HepG2 (cell line): ENCODE measurements around the gene VARS2. TPM values are rescaled to one million over a fixed set of nuclear protein-coding genes. Genes with fewer than 3 reads are reported as not detected.

ENCODE experiments used
- DNMT3B ChIP-seq: conservative IDR thresholded peaks from 2 replicates; pipeline ENCODE4 v1.6.1; 2016; ENCODE audit warnings: missing biosample characterization, control low read depth
- HNF4G ChIP-seq, 2 experiments: sonication (generic) in 1 of 2; formaldehyde crosslinking in 1 of 2; IDR thresholded peaks; 2 replicates each; pipeline versions ENCODE4 v1.4.0 to v1.6.1; 2011 to 2020; ENCODE audit warnings: borderline replicate concordance in 2 of 2, low read depth in 2 of 2, mild to moderate bottlenecking in 2 of 2, low read length in 1 of 2, missing genetic modification reagents in 1 of 2, moderate library complexity in 1 of 2
- KLF11 ChIP-seq: IDR thresholded peaks from 2 replicates; pipeline ENCODE4 v1.6.1; 2016; ENCODE audit warnings: missing compliant biosample characterization
- MAFF ChIP-seq: IDR thresholded peaks from 2 replicates; pipeline ENCODE4 v1.6.1; 2011; ENCODE audit warnings: low read depth, low read length, improper control_type of control experiment
- MAZ ChIP-seq, 2 experiments: sonication (generic) in 1 of 2; formaldehyde crosslinking in 1 of 2; IDR thresholded peaks; 2 replicates each; pipeline versions ENCODE4 v1.5.0 to v1.6.1; 2012 to 2020; ENCODE audit warnings: low read depth in 2 of 2, mild to moderate bottlenecking in 2 of 2, borderline replicate concordance in 1 of 2, improper control_type of control experiment in 1 of 2, low read length in 1 of 2, missing genetic modification reagents in 1 of 2, moderate library complexity in 1 of 2
- MED8 ChIP-seq: sonication (generic); formaldehyde crosslinking; IDR thresholded peaks from 2 replicates; pipeline ENCODE4 v1.8.1; 2023; ENCODE audit warnings: mild to moderate bottlenecking, missing genetic modification reagents; ENCODE audit not compliant: insufficient replicate concordance
- MIXL1 ChIP-seq: IDR thresholded peaks from 2 replicates; pipeline ENCODE4 v1.6.1; 2016
- MTA1 ChIP-seq: sonication (generic); formaldehyde crosslinking; IDR thresholded peaks from 2 replicates; pipeline ENCODE4 v1.4.0; 2020; ENCODE audit warnings: missing genetic modification reagents, mild to moderate bottlenecking, borderline replicate concordance
- SETDB1 ChIP-seq: sonication (generic); formaldehyde crosslinking; IDR thresholded peaks from 2 replicates; pipeline ENCODE4 v1.5.1; 2020; ENCODE audit warnings: missing genetic modification reagents, mild to moderate bottlenecking, borderline replicate concordance
- SMARCC2 ChIP-seq: fragments of 450-650 bp; IDR thresholded peaks from 2 replicates; pipeline ENCODE4 v1.6.1; 2017; ENCODE audit warnings: antibody characterized with exemption, mild to moderate bottlenecking
- SNRNP70 ChIP-seq: fragments of 200-400 bp; formaldehyde crosslinking; IDR thresholded peaks from 2 replicates; pipeline ENCODE4 v1.6.1; 2017; ENCODE audit warnings: mild to moderate bottlenecking, low read depth, low read length, moderate library complexity
- SSRP1 ChIP-seq: IDR thresholded peaks from 2 replicates; pipeline ENCODE4 v1.6.1; 2016; ENCODE audit warnings: control low read depth
- ZBTB1 ChIP-seq: sonication (generic); formaldehyde crosslinking; IDR thresholded peaks from 2 replicates; pipeline ENCODE4 v1.4.0; 2020; ENCODE audit warnings: missing genetic modification reagents, borderline replicate concordance
- ZC3H13 ChIP-seq: sonication (generic); formaldehyde crosslinking; IDR thresholded peaks from 2 replicates; pipeline ENCODE4 v1.8.1; 2023; ENCODE audit warnings: mild to moderate bottlenecking, missing genetic modification reagents, moderate library complexity
- ZNF44 ChIP-seq: sonication (generic); formaldehyde crosslinking; IDR thresholded peaks from 2 replicates; pipeline ENCODE4 v1.5.1; 2020; ENCODE audit warnings: mild to moderate bottlenecking, missing genetic modification reagents
- ZNF496 ChIP-seq: sonication (generic); formaldehyde crosslinking; IDR thresholded peaks from 2 replicates; pipeline ENCODE4 v1.8.1; 2023; ENCODE audit warnings: mild to moderate bottlenecking, moderate library complexity, missing genetic modification reagents; ENCODE audit not compliant: insufficient replicate concordance
- ZNF546 ChIP-seq: sonication (generic); formaldehyde crosslinking; conservative IDR thresholded peaks from 2 replicates; pipeline ENCODE4 v1.8.1; 2023; ENCODE audit warnings: mild to moderate bottlenecking, missing genetic modification reagents
- ZNF614 ChIP-seq: IDR thresholded peaks from 2 replicates; pipeline ENCODE4 v1.6.1; 2018; ENCODE audit warnings: missing biosample characterization, missing genetic modification reagents, inconsistent platforms, borderline replicate concordance
- ZNF720 ChIP-seq: sonication (generic); formaldehyde crosslinking; IDR thresholded peaks from 2 replicates; pipeline ENCODE4 v1.4.0; 2020; ENCODE audit warnings: missing genetic modification reagents
- ZNF761 ChIP-seq: sonication (generic); formaldehyde crosslinking; conservative IDR thresholded peaks from 2 replicates; pipeline ENCODE4 v1.4.0; 2020; ENCODE audit warnings: mild to moderate bottlenecking, missing genetic modification reagents
- ZNF879 ChIP-seq: sonication (generic); formaldehyde crosslinking; IDR thresholded peaks from 2 replicates; pipeline ENCODE4 v1.8.1; 2023; ENCODE audit warnings: missing genetic modification reagents
- polyA plus RNA-seq, 8 experiments: library from polyadenylated mRNA; depleted of rRNA in 3 of 8; stranded (reverse) in 7 of 8; unstranded in 1 of 8; fragments of >200 nt; fragmentation: Illumina TruSeq in 4 of 8; extraction: Trizol in 4 of 8; gene quantifications; 2 replicates each; pipeline versions ENCODE4 v1.2.1 to v1.2.3, GENCODE V29; 2011 to 2016; ENCODE audit warnings: low read depth in 4 of 8, missing spikeins in 1 of 8, mixed read lengths in 1 of 8; ENCODE audit not compliant: insufficient read depth in 1 of 8
- total RNA-seq, 5 experiments: library from RNA; depleted of rRNA; stranded (reverse); fragments of >200 nt; fragmentation: Illumina TruSeq; extraction: Trizol; gene quantifications; 2 replicates each; pipeline ENCODE4 v1.2.3, GENCODE V29; 2016; ENCODE audit warnings: low read depth in 1 of 5
- TF ChIP-seq, protein P1 (sequence below): sonication (generic); formaldehyde crosslinking; IDR thresholded peaks from 2 replicates; pipeline ENCODE4 v1.5.0; 2020; ENCODE audit warnings: missing genetic modification reagents
- TF ChIP-seq, protein P2 (sequence below): sonication (generic); formaldehyde crosslinking; IDR thresholded peaks from 2 replicates; pipeline ENCODE4 v1.4.0; 2020; ENCODE audit warnings: missing genetic modification reagents, mild to moderate bottlenecking, borderline replicate concordance
- TF ChIP-seq, protein P3 (sequence below): sonication (generic); formaldehyde crosslinking; IDR thresholded peaks from 2 replicates; pipeline ENCODE4 v1.5.0; 2020; ENCODE audit warnings: missing genetic modification reagents
- TF ChIP-seq, protein P4 (sequence below): IDR thresholded peaks from 2 replicates; pipeline ENCODE4 v1.6.1; 2018; ENCODE audit warnings: missing genetic modification reagents

The VARS2 gene
- total and polyA plus RNA-seq, 2 of the 13 experiments (the other 11 are each of a cell fraction or from before 2014, with no cell fraction given), result 61.8 to 71.8 TPM

DNA sequence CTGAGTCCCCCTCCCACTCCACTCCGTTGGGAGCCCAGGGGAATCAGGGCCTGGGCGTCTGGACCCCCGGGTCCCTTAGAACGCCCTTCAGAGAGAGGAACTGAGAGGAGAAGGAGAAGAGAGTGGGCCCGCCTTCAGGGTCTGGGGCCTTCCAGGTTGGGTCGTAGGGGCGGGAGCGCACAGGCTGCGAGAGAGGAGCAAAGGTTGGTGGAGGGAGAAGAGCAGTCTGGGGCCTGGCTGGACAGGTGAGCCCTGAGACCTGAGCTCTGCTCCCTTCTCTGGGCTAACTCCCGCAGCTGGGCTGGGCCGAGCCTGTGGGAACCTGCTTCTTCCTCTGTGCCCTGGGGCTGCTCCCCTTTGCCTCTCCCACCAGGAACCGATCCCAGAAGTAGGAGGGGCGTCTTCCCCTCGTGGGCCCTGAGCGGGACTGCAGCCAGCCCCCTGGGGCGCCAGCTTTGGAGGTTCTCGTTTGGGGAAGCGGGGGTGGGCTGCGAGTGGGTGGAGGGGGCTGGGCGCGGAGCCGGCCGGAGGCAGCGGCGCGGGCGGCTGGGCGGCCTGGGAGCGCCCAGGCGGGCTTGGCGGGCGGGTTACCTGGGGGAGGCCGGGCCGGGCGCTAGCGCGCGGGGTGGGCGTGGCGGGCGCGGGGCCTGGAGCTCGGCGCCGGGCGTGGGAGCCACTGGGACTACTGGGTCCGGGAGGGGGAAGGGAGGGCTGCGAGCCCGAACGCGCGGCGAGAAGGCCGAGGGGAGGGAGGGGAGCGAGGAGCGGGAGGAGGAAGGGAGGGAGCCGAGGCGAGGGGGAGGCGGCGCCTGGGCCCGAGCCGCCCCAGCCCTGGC, 30.1 kb upstream of the VARS2 start, which contains the start of gene DDR1 (continued):
- TF ChIP-seq MED8 (CRISPR knock-in tag) (no peak), ZNF496 (CRISPR knock-in tag) (no peak), ZNF44 (no peak), DNMT3B (CRISPR knock-in tag) (no peak), HNF4G (IDR thresholded peaks at IDR 0.05; ENCODE audit: borderline replicate concordance, low read depth, low read length) (peak; percentile 61; the same call in 1 of the 2 replicates), HNF4G (CRISPR knock-in tag; IDR thresholded peaks at IDR 0.05; ENCODE audit: borderline replicate concordance, low read depth) (no peak), ZBTB1 (CRISPR knock-in tag) (no peak), MAZ (IDR thresholded peaks at IDR 0.05; ENCODE audit: borderline replicate concordance, low read depth, low read length) (no peak), MAZ (CRISPR knock-in tag; IDR thresholded peaks at IDR 0.05; ENCODE audit: low read depth) (peak; percentile 8), SETDB1 (CRISPR knock-in tag) (no peak), MTA1 (CRISPR knock-in tag) (no peak), SSRP1 (no peak), ZNF761 (CRISPR knock-in tag) (no peak), ZNF546 (CRISPR knock-in tag) (no peak), SMARCC2 (no peak), MIXL1 (no peak), ZNF879 (CRISPR knock-in tag) (no peak), ZC3H13 (no peak), ZNF720 (0 out of 2 replicates have a peak, but pooled peaks have one; percentile 11), KLF11 (no peak; the same call in 1 of the 2 replicates), ZNF614 (CRISPR knock-in tag) (no peak), MAFF (no peak), SNRNP70 (no peak)
- TF ChIP-seq, protein P1, sequence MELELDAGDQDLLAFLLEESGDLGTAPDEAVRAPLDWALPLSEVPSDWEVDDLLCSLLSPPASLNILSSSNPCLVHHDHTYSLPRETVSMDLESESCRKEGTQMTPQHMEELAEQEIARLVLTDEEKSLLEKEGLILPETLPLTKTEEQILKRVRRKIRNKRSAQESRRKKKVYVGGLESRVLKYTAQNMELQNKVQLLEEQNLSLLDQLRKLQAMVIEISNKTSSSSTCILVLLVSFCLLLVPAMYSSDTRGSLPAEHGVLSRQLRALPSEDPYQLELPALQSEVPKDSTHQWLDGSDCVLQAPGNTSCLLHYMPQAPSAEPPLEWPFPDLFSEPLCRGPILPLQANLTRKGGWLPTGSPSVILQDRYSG, result no peak
- TF ChIP-seq, protein P2, sequence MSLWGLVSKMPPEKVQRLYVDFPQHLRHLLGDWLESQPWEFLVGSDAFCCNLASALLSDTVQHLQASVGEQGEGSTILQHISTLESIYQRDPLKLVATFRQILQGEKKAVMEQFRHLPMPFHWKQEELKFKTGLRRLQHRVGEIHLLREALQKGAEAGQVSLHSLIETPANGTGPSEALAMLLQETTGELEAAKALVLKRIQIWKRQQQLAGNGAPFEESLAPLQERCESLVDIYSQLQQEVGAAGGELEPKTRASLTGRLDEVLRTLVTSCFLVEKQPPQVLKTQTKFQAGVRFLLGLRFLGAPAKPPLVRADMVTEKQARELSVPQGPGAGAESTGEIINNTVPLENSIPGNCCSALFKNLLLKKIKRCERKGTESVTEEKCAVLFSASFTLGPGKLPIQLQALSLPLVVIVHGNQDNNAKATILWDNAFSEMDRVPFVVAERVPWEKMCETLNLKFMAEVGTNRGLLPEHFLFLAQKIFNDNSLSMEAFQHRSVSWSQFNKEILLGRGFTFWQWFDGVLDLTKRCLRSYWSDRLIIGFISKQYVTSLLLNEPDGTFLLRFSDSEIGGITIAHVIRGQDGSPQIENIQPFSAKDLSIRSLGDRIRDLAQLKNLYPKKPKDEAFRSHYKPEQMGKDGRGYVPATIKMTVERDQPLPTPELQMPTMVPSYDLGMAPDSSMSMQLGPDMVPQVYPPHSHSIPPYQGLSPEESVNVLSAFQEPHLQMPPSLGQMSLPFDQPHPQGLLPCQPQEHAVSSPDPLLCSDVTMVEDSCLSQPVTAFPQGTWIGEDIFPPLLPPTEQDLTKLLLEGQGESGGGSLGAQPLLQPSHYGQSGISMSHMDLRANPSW, result no peak
- TF ChIP-seq, protein P3, sequence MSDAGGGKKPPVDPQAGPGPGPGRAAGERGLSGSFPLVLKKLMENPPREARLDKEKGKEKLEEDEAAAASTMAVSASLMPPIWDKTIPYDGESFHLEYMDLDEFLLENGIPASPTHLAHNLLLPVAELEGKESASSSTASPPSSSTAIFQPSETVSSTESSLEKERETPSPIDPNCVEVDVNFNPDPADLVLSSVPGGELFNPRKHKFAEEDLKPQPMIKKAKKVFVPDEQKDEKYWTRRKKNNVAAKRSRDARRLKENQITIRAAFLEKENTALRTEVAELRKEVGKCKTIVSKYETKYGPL (CRISPR knock-in tag), result no peak
- TF ChIP-seq, protein P4, sequence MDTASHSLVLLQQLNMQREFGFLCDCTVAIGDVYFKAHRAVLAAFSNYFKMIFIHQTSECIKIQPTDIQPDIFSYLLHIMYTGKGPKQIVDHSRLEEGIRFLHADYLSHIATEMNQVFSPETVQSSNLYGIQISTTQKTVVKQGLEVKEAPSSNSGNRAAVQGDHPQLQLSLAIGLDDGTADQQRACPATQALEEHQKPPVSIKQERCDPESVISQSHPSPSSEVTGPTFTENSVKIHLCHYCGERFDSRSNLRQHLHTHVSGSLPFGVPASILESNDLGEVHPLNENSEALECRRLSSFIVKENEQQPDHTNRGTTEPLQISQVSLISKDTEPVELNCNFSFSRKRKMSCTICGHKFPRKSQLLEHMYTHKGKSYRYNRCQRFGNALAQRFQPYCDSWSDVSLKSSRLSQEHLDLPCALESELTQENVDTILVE (CRISPR knock-in tag), result no peak
